HepG2 (cell line): ENCODE data around the gene KIAA0319L. TPM values are rescaled to one million over a fixed set of nuclear protein-coding genes. Genes with fewer than 3 reads are reported as not detected.

ENCODE experiments used
- ATAC-seq: fragments of 200-7000 bp; cut with Tn5 transposase; 3 replicates; pipeline ENCODE4 v1.9.1; 2020; ENCODE audit warnings: mild to moderate bottlenecking, moderate library complexity
- BruUV-seq: library from RNA; stranded (reverse); fragments of 400-500 nt; replicated peaks from 2 replicates; lab custom pipeline; 2021; lab: Mats Ljungman, UMichigan
- CTCF ChIA-PET: fragments of 300-600 bp; formaldehyde crosslinking; extraction: SDS; loops from one replicate; lab custom pipeline; 2021; ENCODE audit warnings: low total read pairs, inconsistent platforms, low intra/inter-chr PET ratio; lab: Yijun Ruan, JAX
- POLR2A ChIA-PET: fragments of 350-600 bp; sonication (Branson Sonifier 250); formaldehyde crosslinking; loops from one replicate; lab custom pipeline; 2020; ENCODE audit warnings: antibody characterized with exemption, inconsistent platforms; lab: Yijun Ruan, JAX
- DNase-seq: peaks from one replicate; pipeline ENCODE4 v3.0.0-alpha.2; 2015; ENCODE audit warnings: low spot score
- FAIRE-seq: peaks from 3 replicates; lab custom pipeline; 2011; peaks lifted over from hg19 to GRCh38; lab: Jason Lieb, UNC
- H2AFZ ChIP-seq: one replicate; pipeline ENCODE4 v1.6.1; 2011; ENCODE audit warnings: low read length, inconsistent platforms
- H3K27ac ChIP-seq: fragments of 300-600 bp; 3 replicates; pipeline ENCODE4 v1.8.0; 2011; ENCODE audit warnings: mixed run types, mild to moderate bottlenecking, mixed read lengths, low read length, inconsistent platforms; ENCODE audit not compliant: insufficient read depth; ENCODE audit errors: extremely low read length
- H3K27me3 ChIP-seq, 2 experiments: fragments of 200-600 bp in 1 of 2; 2 replicates in 1 of 2; 3 replicates in 1 of 2; pipeline versions ENCODE4 v1.6.0 to v1.8.0; 2011; ENCODE audit warnings: low read length in 2 of 2, mild to moderate bottlenecking in 2 of 2, moderate library complexity in 2 of 2, inconsistent platforms in 1 of 2; ENCODE audit not compliant: insufficient read depth in 2 of 2, control insufficient read depth in 1 of 2
- H3K36me3 ChIP-seq, 2 experiments: fragments of 200-600 bp in 1 of 2; replicated peaks in 1 of 2; 2 replicates in 1 of 2; 3 replicates in 1 of 2; pipeline versions ENCODE4 v1.5.1 to v1.8.0; 2011; ENCODE audit warnings: low read length in 2 of 2, inconsistent platforms in 1 of 2; ENCODE audit not compliant: insufficient read depth in 2 of 2, control insufficient read depth in 1 of 2
- H3K4me1 ChIP-seq: 2 replicates; pipeline ENCODE4 v1.5.1; 2012; ENCODE audit warnings: low read length, inconsistent platforms; ENCODE audit not compliant: insufficient read depth
- H3K4me2 ChIP-seq: 2 replicates; pipeline ENCODE4 v1.6.0; 2011; ENCODE audit warnings: low read depth, low read length, inconsistent platforms
- H3K4me3 ChIP-seq, 3 experiments: fragments of 200-600 bp in 1 of 3; sonication (generic), shearing (Covaris generic) in 1 of 3; replicated peaks in 1 of 3; 2 replicates each; pipeline ENCODE4 v1.5.1; 2011 to 2016; ENCODE audit warnings: low read length in 3 of 3, inconsistent platforms in 2 of 3, low read depth in 2 of 3, mild to moderate bottlenecking in 2 of 3, control low read depth in 1 of 3, mixed read lengths in 1 of 3; ENCODE audit not compliant: insufficient read depth in 1 of 3
- H3K79me2 ChIP-seq: one replicate; pipeline ENCODE4 v1.6.1; 2011; ENCODE audit warnings: low read length, inconsistent platforms; ENCODE audit not compliant: insufficient read depth
- H3K9ac ChIP-seq: 2 replicates; pipeline ENCODE4 v1.6.0; 2011; ENCODE audit warnings: mild to moderate bottlenecking, low read depth, low read length, inconsistent platforms; ENCODE audit not compliant: insufficient read depth
- H3K9me3 ChIP-seq: 2 replicates; pipeline ENCODE4 v1.5.1; 2012; ENCODE audit warnings: mild to moderate bottlenecking, low read length
- H4K20me1 ChIP-seq: 2 replicates; pipeline ENCODE4 v1.6.0; 2011; ENCODE audit warnings: inconsistent platforms, mild to moderate bottlenecking, low read length, moderate library complexity; ENCODE audit not compliant: insufficient read depth
- ISX ChIP-seq: sonication (generic); formaldehyde crosslinking; conservative IDR thresholded peaks from 2 replicates; pipeline ENCODE4 v1.5.0; 2020; ENCODE audit warnings: missing genetic modification reagents
- SKIL ChIP-seq: sonication (generic); formaldehyde crosslinking; IDR thresholded peaks from 2 replicates; pipeline ENCODE4 v1.8.0; 2022; ENCODE audit warnings: missing genetic modification reagents, mild to moderate bottlenecking, moderate library complexity, borderline replicate concordance
- ZNF34 ChIP-seq: sonication (generic); formaldehyde crosslinking; IDR thresholded peaks from 2 replicates; pipeline ENCODE4 v1.4.0; 2020; ENCODE audit warnings: mild to moderate bottlenecking, missing genetic modification reagents, borderline replicate concordance
- ZNF44 ChIP-seq: sonication (generic); formaldehyde crosslinking; IDR thresholded peaks from 2 replicates; pipeline ENCODE4 v1.5.1; 2020; ENCODE audit warnings: mild to moderate bottlenecking, missing genetic modification reagents
- ZNF572 ChIP-seq: sonication (generic); formaldehyde crosslinking; IDR thresholded peaks from 2 replicates; pipeline ENCODE4 v1.5.1; 2020; ENCODE audit warnings: mild to moderate bottlenecking, missing genetic modification reagents
- WGBS: methylation state at CpG from one replicate; pipeline ENCODE4 v1.1.6; 2017; ENCODE audit warnings: low lambda C conversion rate; 5-methylcytosine and 5-hydroxymethylcytosine counted together
- in situ Hi-C: cut with HindIII; loops from 2 replicates; pipeline ENCODE4 v1.10.0; 2017; ENCODE audit warnings: low pct_unique_long_range_greater_than_20kb; ENCODE audit not compliant: extremely low pct_ligation_motif_present
- intact Hi-C: fragments of 100-400 bp; cut with micrococcal nuclease; formaldehyde crosslinking; loops from one replicate; pipeline ENCODE4 v1.10.0; 2022; ENCODE audit not compliant: unreplicated experiment
- polyA plus RNA-seq, 8 experiments: library from polyadenylated mRNA; depleted of rRNA in 3 of 8; stranded (reverse) in 7 of 8; unstranded in 1 of 8; fragments of >200 nt; fragmentation: Illumina TruSeq in 4 of 8; extraction: Trizol in 4 of 8; gene quantifications; 2 replicates each; pipeline versions ENCODE4 v1.2.1 to v1.2.3, GENCODE V29; 2011 to 2016; ENCODE audit warnings: low read depth in 4 of 8, missing spikeins in 1 of 8, mixed read lengths in 1 of 8; ENCODE audit not compliant: insufficient read depth in 1 of 8
- total RNA-seq, 5 experiments: library from RNA; depleted of rRNA; stranded (reverse); fragments of >200 nt; fragmentation: Illumina TruSeq; extraction: Trizol; gene quantifications; 2 replicates each; pipeline ENCODE4 v1.2.3, GENCODE V29; 2016; ENCODE audit warnings: low read depth in 1 of 5

Gene KIAA0319L
- total and polyA plus RNA-seq, 2 of the 13 experiments (the other 11 are each of a cell fraction or from before 2014, with no cell fraction given), result 33.4 to 82.6 TPM

GRCh38 chr1:35563166-35563565, 6.0 kb upstream of the KIAA0319L start (continued):
- no peak for TF ChIP-seq ZNF34 (CRISPR knock-in tag)

- H3K4me3 ChIP-seq, result no peak overlapping the region
- H3K27ac ChIP-seq, result no peak overlapping the region
- ChIA-PET POLR2A (interaction anchor here (1.3 kb wide), 1 partner anchor 11 kb away, joined by 4 read pairs; the partner anchor contains the start of gene TFAP2E), CTCF (interaction anchor here (3.4 kb wide), 1 partner anchor 111 kb away, joined by 13 read pairs; no protein-coding TSS in a partner anchor)
- no peak for FAIRE-seq
- no peaks in the 10 kb centered on the region for H4K20me1 ChIP-seq
- DNase-seq, result no peak
- WGBS, result 95% methylated on average over 12 of the region's 15 CpGs
- H2AFZ ChIP-seq, result no peak overlapping the region
- H3K27me3 ChIP-seq, result no peaks in the 10 kb centered on the region
- no peak overlapping the region for H3K4me2 ChIP-seq
- no TSS peak for BruUV-seq
- no peaks in the 10 kb centered on the region for H3K79me2 ChIP-seq
- no peak overlapping the region for H3K9ac ChIP-seq
- ATAC-seq, result no peak
- no peak for TF ChIP-seq ZNF572 (CRISPR knock-in tag)
- TF ChIP-seq ZNF44 (CRISPR knock-in tag), result no peak
- TF ChIP-seq ISX, result no peak
- no peak for TF ChIP-seq SKIL
- intact Hi-C loops (no loop called here), in situ Hi-C loops (loop anchor here (5.0 kb wide), 2 partner anchors 110 to 210 kb away; no protein-coding TSS in a partner anchor)
- peaks cover 7 to 18% of the 10 kb centered on the region in 2 experiments; a peak in 3 of 5 replicates for H3K36me3 ChIP-seq
- no peaks in the 10 kb centered on the region for H3K9me3 ChIP-seq
- H3K4me1 ChIP-seq, result peaks cover 9% of the 10 kb centered on the region
Measured at GRCh38 chr1:35561972-35562680, 4.9 kb upstream of the KIAA0319L start.
